Muscle layer of duodenum (tissue), 2 donors: ENCODE measurements around the gene CAPZA2.

Experiments used
- H3K27ac ChIP-seq: one replicate; pipeline ENCODE4 v1.7.0; 2013; ENCODE audit warnings: mild to moderate bottlenecking, low read length
- H3K27me3 ChIP-seq: one replicate; pipeline ENCODE4 v1.7.0; 2013; ENCODE audit warnings: low read depth, mild to moderate bottlenecking, control low read depth, low read length
- H3K36me3 ChIP-seq, 2 donors: one replicate each; pipeline ENCODE4 v1.7.0; 2013; ENCODE audit warnings: low read length in 2 of 2, control low read depth in 1 of 2, mild to moderate bottlenecking in 1 of 2; ENCODE audit not compliant: insufficient read depth in 2 of 2, control insufficient read depth in 1 of 2
- H3K4me1 ChIP-seq, 2 donors: one replicate each; pipeline ENCODE4 v1.7.0; 2013; ENCODE audit warnings: low read length in 2 of 2, mild to moderate bottlenecking in 2 of 2, control low read depth in 1 of 2, moderate library complexity in 1 of 2; ENCODE audit not compliant: insufficient read depth in 2 of 2, control insufficient read depth in 1 of 2
- H3K4me3 ChIP-seq, 2 donors: one replicate each; pipeline ENCODE4 v1.7.0; 2013; ENCODE audit warnings: low read length in 2 of 2, low read depth in 1 of 2, mild to moderate bottlenecking in 1 of 2
- H3K9me3 ChIP-seq, 2 donors: one replicate each; pipeline ENCODE4 v1.7.0; 2013; ENCODE audit warnings: low read length in 2 of 2, control low read depth in 1 of 2, mild to moderate bottlenecking in 1 of 2; ENCODE audit not compliant: control insufficient read depth in 1 of 2
- donor health status: healthy.

The CAPZA2 gene

GRCh38 chr7:116834815-116835504, 27.4 kb upstream of the CAPZA2 start:
- Histone ChIP-seq H3K9me3 (no peaks in the 10 kb centered on the region), H3K27me3 (no peaks in the 10 kb centered on the region), H3K4me3 (no peak overlapping the region), H3K27ac (no peak overlapping the region), H3K36me3 (no peaks in the 10 kb centered on the region), H3K4me1 (no peaks in the 10 kb centered on the region)

GRCh38 chr7:116836048-116836447, 26.3 kb upstream of the CAPZA2 start:
- no peaks in the 10 kb centered on the region for H3K36me3 ChIP-seq
- no peak overlapping the region for H3K27ac ChIP-seq
- no peaks in the 10 kb centered on the region for H3K27me3 ChIP-seq
- no peaks in the 10 kb centered on the region for H3K4me1 ChIP-seq
- H3K9me3 ChIP-seq = no peaks in the 10 kb centered on the region
- H3K4me3 ChIP-seq = no peak overlapping the region

- Histone ChIP-seq H3K36me3 (no peaks in the 10 kb centered on the region), H3K27me3 (no peaks in the 10 kb centered on the region), H3K27ac (no peak overlapping the region), H3K4me3 (no peak overlapping the region), H3K4me1 (no peaks in the 10 kb centered on the region), H3K9me3 (no peaks in the 10 kb centered on the region)
Observed at GRCh38 chr7:116836911-116837310, 25.5 kb upstream of the CAPZA2 start.

- no peaks in the 10 kb centered on the region for H3K4me1 ChIP-seq
- H3K27ac ChIP-seq = no peak overlapping the region
- H3K27me3 ChIP-seq = no peaks in the 10 kb centered on the region
- no peaks in the 10 kb centered on the region for H3K9me3 ChIP-seq
- H3K4me3 ChIP-seq = no peak overlapping the region
- no peaks in the 10 kb centered on the region for H3K36me3 ChIP-seq
Observed at GRCh38 chr7:116837586-116837985, 24.8 kb upstream of the CAPZA2 start.

DNA sequence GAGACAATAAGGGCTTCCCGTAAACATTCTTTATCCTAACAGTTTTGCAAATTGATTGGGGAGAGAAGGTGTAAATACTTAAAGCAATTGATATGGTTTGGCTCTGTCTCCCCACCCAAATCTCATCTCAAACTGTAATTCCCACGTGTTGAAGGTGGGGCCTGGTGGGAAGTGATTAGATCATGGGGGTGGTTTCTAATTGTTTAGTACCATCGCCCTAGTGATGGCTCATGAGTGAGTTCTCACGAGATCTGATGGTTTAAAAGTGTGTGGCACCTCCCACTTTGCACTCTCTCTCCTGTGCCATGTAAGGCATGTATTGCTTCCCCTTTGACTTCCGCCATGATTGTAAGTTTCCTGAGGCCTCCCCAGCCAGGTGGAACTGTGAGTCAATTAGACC, 22.1 kb upstream of the CAPZA2 start:
- no peak overlapping the region for H3K4me3 ChIP-seq
- H3K36me3 ChIP-seq = no peaks in the 10 kb centered on the region
- H3K27ac ChIP-seq = no peak overlapping the region
- no peaks in the 10 kb centered on the region for H3K27me3 ChIP-seq
- no peaks in the 10 kb centered on the region for H3K9me3 ChIP-seq
- no peaks in the 10 kb centered on the region for H3K4me1 ChIP-seq

GRCh38 chr7:116842371-116842770, 20.0 kb upstream of the CAPZA2 start:
- no peaks in the 10 kb centered on the region for H3K27me3 ChIP-seq
- H3K4me3 ChIP-seq = no peak overlapping the region
- no peaks in the 10 kb centered on the region for H3K4me1 ChIP-seq
- no peak overlapping the region for H3K27ac ChIP-seq
- no peaks in the 10 kb centered on the region for H3K36me3 ChIP-seq
- H3K9me3 ChIP-seq = no peaks in the 10 kb centered on the region

DNA sequence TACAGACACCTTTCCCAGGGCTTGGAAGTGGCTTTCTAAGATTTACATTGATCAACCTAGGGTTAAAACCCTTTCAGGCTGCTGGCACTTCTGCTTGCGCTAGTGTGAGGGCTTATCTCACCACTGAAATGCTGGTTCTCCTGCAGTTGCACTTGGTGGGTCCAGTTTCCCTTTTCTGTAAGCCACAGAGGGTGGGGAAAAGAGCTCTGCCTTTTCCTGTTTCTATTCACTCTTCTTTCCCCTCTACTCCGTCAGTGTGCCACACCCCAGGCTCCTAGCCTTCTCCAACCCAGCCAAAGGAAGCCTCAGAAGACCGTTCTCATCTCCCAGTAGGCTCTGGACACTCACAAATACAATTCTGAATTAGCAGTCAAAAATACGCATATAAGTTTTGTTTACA, 19.0 kb upstream of the CAPZA2 start:
- Histone ChIP-seq H3K4me1 (no peaks in the 10 kb centered on the region), H3K9me3 (no peaks in the 10 kb centered on the region), H3K27me3 (no peaks in the 10 kb centered on the region), H3K27ac (no peak overlapping the region), H3K4me3 (no peak overlapping the region), H3K36me3 (no peaks in the 10 kb centered on the region)

GRCh38 chr7:116851175-116851574, 11.2 kb upstream of the CAPZA2 start:
- no peak overlapping the region for H3K27ac ChIP-seq
- H3K4me1 ChIP-seq = no peaks in the 10 kb centered on the region

DNA sequence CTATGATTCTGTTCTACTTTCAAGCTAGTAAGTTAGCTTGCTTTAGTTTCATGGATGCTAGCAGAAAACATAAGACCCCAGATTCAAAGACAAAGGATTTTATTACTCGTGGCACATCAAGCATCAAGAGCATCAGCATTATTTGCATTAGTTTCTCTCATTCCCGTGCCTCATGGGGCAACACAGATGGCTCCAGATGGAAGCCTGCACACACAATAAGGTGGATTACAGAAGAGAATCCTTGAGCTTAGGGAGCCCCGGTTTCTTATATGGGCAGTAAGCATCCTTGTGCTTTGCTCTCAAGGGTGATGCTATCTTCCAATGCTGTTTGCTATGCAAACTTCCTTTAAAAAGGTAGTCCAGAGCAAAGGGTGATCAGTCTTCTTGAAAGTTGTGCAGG, 10.7 kb upstream of the CAPZA2 start:
- no peaks in the 10 kb centered on the region for H3K9me3 ChIP-seq
- no peak overlapping the region for H3K4me3 ChIP-seq
- no peak overlapping the region for H3K27ac ChIP-seq
- no peaks in the 10 kb centered on the region for H3K36me3 ChIP-seq
- no peaks in the 10 kb centered on the region for H3K4me1 ChIP-seq
- no peaks in the 10 kb centered on the region for H3K27me3 ChIP-seq

More at GRCh38 chr7:116851175-116851574, 11.2 kb upstream of the CAPZA2 start:
- no peaks in the 10 kb centered on the region for H3K27me3 ChIP-seq
- no peaks in the 10 kb centered on the region for H3K36me3 ChIP-seq
- no peak overlapping the region for H3K4me3 ChIP-seq
- H3K9me3 ChIP-seq = no peaks in the 10 kb centered on the region

- H3K27ac ChIP-seq = no peak overlapping the region
- H3K4me3 ChIP-seq = no peak overlapping the region
- H3K4me1 ChIP-seq = no peaks in the 10 kb centered on the region
- no peaks in the 10 kb centered on the region for H3K36me3 ChIP-seq
- H3K27me3 ChIP-seq = no peaks in the 10 kb centered on the region
- no peaks in the 10 kb centered on the region for H3K9me3 ChIP-seq
Observed at GRCh38 chr7:116854132-116854531, 8.3 kb upstream of the CAPZA2 start.

DNA sequence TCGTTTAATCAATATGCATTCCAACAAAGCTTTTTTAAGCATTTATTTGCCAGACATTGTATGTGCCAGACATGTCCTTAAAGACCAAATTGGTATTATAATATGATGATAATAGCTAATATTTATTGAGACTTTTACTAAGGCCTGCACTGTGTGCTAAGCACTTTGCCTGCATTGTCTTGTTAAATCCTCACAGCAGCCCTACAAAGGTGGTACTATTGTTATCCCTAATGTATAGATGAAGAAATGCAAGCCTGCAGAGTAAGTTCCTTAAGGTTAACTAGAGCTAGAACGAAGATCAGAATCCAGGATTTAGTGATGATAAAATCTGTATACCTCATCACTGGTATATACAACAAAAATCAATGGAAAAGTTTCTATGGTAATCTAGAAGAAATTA, 5.3 kb upstream of the CAPZA2 start:
- Histone ChIP-seq H3K4me3 (no peak overlapping the region), H3K27me3 (no peaks in the 10 kb centered on the region), H3K4me1 (no peaks in the 10 kb centered on the region), H3K27ac (no peak overlapping the region), H3K36me3 (no peaks in the 10 kb centered on the region), H3K9me3 (no peaks in the 10 kb centered on the region)

DNA sequence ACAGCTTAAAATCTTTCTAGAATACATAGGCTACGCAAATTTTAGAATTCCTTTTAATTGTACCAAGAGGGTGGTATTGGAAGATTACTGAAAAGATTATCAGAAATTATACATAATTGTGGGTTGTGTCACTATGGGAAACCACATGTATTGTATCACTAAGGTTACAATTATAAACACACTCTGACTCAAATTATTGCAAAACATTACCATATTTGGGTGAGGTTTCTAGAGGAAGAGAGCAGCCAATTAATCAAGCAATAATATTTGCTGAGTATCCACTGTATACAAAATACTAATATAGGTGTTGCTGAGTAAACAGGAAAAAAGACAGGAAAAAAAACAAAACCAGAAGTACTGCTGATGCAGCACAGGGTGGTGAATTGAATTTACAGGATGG, 3.1 kb upstream of the CAPZA2 start:
- no peak overlapping the region for H3K27ac ChIP-seq
- H3K4me1 ChIP-seq = no peaks in the 10 kb centered on the region
- H3K27me3 ChIP-seq = no peaks in the 10 kb centered on the region
- H3K36me3 ChIP-seq = no peaks in the 10 kb centered on the region
- no peak overlapping the region for H3K4me3 ChIP-seq
- no peaks in the 10 kb centered on the region for H3K9me3 ChIP-seq
